ENCODE measurements around the gene TBX4. TPM values are rescaled to one million over a fixed set of nuclear protein-coding genes. Genes with fewer than 3 reads are reported as not detected.
A peak's percentile ranks its signal among the peaks of the same experiment; 100 is the strongest.

The TBX4 gene
- total and polyA plus RNA-seq, 2 of the 13 experiments (the other 11 are each of a cell fraction or from before 2014, with no cell fraction given) = 0.11 to 1.1 TPM

GRCh38 chr17:61426482-61427304 is 25.5 kb upstream of the TBX4 start (continued):
- TF ChIP-seq ARID5B (CRISPR knock-in tag; IDR thresholded peaks at IDR 0.05) (peak; percentile 85), POGK (CRISPR knock-in tag; conservative IDR thresholded peaks at IDR 0.05) (0 out of 2 replicates have a peak, but pooled peaks have one; percentile 30), MED1 (CRISPR knock-in tag; IDR thresholded peaks at IDR 0.05) (peak; percentile 37; the same call in 1 of the 2 replicates), FOXK1 (CRISPR knock-in tag; IDR thresholded peaks at IDR 0.05; ENCODE audit: borderline replicate concordance, low read depth) (peak; percentile 47; the same call in 1 of the 2 replicates), ZNF768 (CRISPR knock-in tag; IDR thresholded peaks at IDR 0.05) (no peak), SAP130 (CRISPR knock-in tag; IDR thresholded peaks at IDR 0.05; ENCODE audit: low read depth) (peak; percentile 64), NFE2L1 (CRISPR knock-in tag; IDR thresholded peaks at IDR 0.05; ENCODE audit: borderline replicate concordance) (no peak), SCMH1 (CRISPR knock-in tag; IDR thresholded peaks at IDR 0.05; ENCODE audit: borderline replicate concordance) (no peak), KDM6A (CRISPR knock-in tag; IDR thresholded peaks at IDR 0.05; ENCODE audit: low read depth) (peak; percentile 59), SOX6 (IDR thresholded peaks at IDR 0.05) (no peak), SOX6 (CRISPR knock-in tag; IDR thresholded peaks at IDR 0.05) (peak; percentile 37), HMG20B (CRISPR knock-in tag; conservative IDR thresholded peaks at IDR 0.05) (peak; percentile 51; the same call in 1 of the 2 replicates), ZNF776 (CRISPR knock-in tag; IDR thresholded peaks at IDR 0.05) (no peak), ZSCAN21 (CRISPR knock-in tag; IDR thresholded peaks at IDR 0.05; ENCODE audit: borderline replicate concordance) (no peak), SKI (IDR thresholded peaks at IDR 0.05; ENCODE audit: partially characterized antibody) (peak; percentile 13), NFE2L2 (IDR thresholded peaks at IDR 0.05; ENCODE audit: low read length) (no peak), HNRNPLL (IDR thresholded peaks at IDR 0.05; ENCODE audit: low read depth, low read length, poor library complexity, severe bottlenecking) (no peak), FOXP4 (CRISPR knock-in tag; IDR thresholded peaks at IDR 0.05) (peak; percentile 38; the same call in 1 of the 2 replicates), KDM3A (CRISPR knock-in tag; IDR thresholded peaks at IDR 0.05; ENCODE audit: low read depth) (0 out of 2 replicates have a peak, but pooled peaks have one; percentile 6), BCL6 (CRISPR knock-in tag; IDR thresholded peaks at IDR 0.05) (0 out of 2 replicates have a peak, but pooled peaks have one; percentile 18), RFXANK (CRISPR knock-in tag; IDR thresholded peaks at IDR 0.05) (no peak), POGZ (CRISPR knock-in tag; IDR thresholded peaks at IDR 0.05) (peak; percentile 31; the same call in 1 of the 2 replicates), CHCHD3 (CRISPR knock-in tag; IDR thresholded peaks at IDR 0.05) (no peak)

Data from HepG2 (cell line).